ENCODE results near the gene TRIM21. TPM values are rescaled to one million over a fixed set of nuclear protein-coding genes. Genes with fewer than 3 reads are reported as not detected.
A peak's percentile ranks its signal among the peaks of the same experiment; 100 is the strongest.
"Not testable (repeated sequence)": the region's sequence is repeated elsewhere in the genome, so short reads cannot be mapped to it uniquely, and the experiment has no call there.

TRIM21 gene
- total RNA-seq (2014; rRNA removed; shearing (Covaris generic)) = 38.4 and 52.9 TPM in 2 replicates

DNA sequence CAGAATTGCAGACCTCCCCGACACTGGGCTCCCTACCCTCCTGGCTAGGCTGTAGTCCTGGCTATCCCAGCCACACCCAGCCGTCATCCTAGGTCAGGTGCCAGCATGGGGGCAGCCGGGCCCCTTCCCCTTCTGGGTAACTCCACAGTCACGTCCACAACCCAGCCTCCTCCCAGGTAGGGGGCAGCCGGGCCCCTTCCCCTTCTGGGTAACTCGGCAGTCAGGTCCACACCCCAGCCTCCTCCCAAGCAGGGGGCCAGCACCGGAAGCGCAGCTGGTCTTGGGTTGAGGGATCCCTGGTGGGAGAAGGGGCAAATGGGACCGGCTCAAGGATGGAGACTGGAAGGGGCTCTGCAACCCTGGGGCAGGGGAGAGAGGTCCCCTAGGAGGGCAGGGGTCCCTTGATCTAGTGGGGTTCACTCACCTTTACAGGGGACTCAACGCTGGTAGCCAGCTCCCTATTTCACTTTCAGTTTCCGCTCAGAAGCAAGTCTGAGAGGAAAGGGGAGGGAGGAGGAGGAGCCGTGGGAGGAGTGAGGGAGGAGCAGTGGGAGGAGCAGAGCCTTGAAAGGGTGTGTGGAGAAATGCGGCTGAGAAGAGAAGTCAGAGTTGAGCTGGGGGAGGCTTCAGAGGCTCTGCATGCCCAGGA, at the start of gene TRIM21:
Gene TRIM21, minus strand, starts transcription at position 494 of the 649 bp plus-strand sequence. CDS start 3,293 bp downstream, outside the sequence.
- DNase-seq (ENCODE audit: low read depth) = peak; percentile 90

DNA sequence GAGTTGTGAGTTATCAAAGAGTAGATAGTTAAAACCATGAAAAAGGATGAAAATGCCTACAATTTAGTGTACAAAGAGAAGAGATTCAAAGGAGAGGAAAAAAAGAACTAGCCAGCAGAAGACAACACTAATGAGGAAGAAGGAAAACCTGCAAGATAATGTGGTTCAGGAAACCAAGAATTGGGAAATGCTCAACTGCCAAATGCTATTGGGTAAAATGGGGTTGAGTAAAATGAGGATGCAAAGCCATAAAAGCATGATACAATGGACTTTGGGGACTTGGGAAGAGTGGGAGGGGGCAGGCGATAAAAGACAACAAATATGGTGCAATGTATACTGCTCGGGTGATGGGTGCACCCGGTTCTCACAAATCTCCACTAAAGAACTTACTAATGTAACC, 48.0 kb upstream of the TRIM21 start:
- DNase-seq (ENCODE audit: low read depth) = no peak

DNA sequence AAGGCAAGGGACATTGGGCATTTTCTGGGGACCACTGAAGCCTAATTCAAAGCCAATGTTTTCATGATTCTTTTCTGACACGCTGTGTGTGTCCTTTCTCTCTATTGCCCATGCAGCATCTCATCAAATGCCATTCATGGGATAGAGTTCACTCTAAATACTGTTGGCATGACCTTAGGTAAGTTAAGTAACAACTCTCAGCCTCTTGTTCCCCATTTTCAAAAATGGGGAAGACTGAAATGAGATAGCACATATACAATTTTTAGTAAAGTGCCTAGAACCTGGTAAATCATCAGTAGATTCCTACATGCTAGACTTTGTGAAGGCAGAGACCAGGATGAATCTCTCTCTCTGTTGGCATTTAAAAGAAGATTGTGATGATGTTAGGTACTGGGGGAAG, 42.9 kb upstream of the TRIM21 start:
- DNase-seq (ENCODE audit: low read depth) = no peak

DNA sequence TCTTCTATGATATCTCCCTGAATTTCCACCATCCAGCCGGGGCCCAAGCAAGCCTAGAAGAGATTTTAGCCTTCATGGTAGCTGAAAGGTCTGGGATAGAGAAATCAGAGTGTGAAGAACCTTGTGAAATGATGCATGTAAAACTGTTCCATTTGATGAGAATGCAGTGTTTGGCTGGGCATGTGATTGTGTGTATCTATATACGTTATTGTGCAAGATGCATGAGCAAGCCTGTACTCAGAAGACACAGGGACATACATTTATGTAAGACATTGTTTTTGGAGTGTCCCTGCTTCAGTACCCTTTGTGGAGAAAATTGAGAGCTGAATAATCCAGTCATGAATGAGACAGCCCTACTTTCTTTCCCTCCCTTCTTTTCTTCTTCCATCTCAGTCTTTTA, 40.4 kb upstream of the TRIM21 start:
- no peak for DNase-seq (ENCODE audit: low read depth)

DNA sequence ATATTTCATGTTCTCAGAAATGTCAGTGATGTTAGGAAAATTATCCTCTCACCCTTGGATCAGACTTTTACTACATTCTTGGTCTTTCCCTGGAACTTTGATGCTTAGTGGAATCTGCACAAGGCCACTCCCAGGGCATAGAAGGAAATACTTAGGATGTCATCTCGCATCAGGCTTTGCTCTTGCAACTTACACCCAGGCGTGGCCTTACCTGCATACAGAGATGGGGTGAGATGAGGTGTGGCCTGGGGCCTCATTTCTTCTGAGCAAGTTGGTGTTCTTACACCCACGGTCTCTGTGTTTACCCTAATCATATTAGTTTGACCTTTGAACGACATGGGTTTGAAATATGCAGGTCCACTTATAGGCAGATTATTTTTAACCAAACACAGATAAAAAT, 36.5 kb upstream of the TRIM21 start:
- DNase-seq (ENCODE audit: low read depth) = no peak

DNA sequence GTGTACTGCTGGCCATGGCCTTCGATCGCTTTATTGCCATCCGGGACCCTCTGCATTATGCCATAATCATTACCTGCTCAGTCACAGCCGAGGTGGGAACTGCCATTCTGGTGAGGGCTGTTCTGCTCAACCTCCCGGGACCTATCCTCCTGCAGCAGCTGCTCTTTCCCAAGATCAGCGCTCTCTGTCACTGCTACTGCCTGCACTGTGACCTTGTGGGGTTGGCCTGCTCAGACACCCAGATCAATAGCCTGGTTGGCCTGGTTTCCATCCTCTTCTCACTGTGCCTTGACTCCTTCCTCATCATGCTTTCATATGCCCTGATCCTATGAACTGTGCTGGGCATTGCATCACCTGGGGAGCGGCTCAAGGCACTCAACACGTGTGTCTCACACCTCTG, 24.9 kb upstream of the TRIM21 start:
- DNase-seq (ENCODE audit: low read depth) = no peak

DNA sequence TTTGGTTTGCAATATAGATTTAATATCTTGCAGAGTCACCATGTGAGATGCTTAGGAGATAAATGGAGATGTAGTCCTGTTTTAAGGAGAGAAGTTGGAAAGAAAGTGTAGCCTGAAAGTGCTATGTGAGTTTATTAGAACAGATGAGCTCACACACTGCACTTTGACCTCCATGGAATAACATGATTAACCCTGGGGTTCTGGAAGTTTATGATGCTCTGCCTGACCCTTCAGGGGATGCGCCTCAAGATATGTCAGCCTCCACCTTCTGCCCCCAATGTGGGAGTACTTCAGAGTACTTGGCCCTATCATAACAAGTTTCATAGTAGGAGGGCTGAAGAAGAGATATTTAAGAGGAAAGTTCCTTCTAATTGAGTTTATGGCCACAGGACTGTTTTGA, 23.3 kb upstream of the TRIM21 start:
- no peak for DNase-seq (ENCODE audit: low read depth)

DNA sequence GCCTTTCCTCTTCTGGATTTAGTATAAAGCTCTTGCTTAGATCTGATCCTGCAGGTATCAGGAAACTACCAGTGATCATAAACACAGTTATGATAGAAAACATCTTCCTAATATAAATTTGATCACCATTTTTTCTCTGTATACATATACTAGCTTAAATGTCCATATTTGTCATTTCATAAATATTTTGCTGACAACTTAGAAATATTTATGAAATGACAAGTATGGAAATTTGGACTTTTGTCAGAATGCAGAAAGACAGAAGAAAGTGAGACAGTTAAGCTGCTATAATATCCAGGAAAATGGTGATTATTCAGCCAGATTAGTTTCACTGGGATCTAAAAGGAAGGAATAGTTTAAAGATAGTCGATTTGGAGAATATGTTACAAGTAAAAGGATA, 22.8 kb upstream of the TRIM21 start:
- DNase-seq (ENCODE audit: low read depth) = no peak

DNA sequence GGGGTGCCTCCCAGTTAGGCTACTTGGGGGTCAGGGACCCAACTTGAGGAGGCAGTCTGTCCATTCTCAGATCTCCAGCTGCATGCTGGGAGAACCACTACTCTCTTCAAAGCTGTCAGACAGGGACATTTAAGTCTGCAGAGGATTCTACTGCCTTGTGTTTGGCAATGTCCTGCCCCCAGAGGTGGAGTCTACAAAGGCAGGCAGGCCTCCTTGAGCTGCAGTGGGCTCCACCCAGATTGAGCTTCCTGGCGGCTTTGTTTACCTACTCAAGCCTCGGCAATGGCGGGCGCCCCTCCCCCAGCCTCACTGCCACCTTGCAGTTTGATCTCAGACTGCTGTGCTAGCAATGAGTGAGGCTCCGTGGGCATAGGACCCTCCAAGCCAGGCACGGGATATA, 12.7 kb upstream of the TRIM21 start:
- DNase-seq (ENCODE audit: low read depth) = not testable (repeated sequence)

DNA sequence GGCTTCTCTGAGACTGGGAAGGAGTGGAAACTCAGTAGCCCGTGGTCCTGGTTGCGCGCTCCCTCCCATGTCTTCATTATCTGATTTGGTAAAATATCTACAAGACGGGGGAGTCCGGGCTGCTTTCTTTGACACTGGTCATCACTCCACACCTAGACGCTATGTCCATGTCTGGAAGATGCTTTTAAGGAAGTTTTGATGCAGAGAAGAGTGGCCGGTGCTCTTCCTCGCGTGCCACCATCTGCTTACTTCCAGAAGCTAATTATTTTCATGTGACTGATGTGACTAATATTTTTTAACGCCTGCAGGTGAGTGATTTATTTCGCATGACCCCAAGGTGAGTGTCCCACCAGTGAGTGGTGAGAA, 339 bp upstream of the TRIM21 start:
- DNase-seq (ENCODE audit: low read depth) = no peak

DNA sequence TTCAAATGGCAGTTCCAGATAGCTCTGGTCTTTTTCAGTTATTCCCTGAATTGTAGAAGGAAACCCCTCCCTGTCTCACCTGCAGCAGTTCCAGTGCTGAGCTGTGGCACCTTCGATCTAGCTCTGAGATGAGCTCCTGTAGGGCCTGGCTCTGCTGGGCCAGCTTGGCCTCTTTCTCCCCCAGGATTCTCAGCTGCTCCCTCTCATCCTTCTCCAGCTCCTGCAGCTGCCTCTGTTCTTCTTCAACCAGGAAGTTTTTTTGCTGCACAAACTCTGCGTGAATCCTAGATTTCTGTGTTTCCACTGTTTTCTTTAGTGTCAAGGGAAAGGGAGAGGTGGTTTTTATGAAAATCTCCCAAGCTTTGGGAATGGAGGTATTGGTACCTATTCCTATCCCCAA, 5.3 kb downstream of the TRIM21 start:
- DNase-seq (ENCODE audit: low read depth) = no peak

DNA sequence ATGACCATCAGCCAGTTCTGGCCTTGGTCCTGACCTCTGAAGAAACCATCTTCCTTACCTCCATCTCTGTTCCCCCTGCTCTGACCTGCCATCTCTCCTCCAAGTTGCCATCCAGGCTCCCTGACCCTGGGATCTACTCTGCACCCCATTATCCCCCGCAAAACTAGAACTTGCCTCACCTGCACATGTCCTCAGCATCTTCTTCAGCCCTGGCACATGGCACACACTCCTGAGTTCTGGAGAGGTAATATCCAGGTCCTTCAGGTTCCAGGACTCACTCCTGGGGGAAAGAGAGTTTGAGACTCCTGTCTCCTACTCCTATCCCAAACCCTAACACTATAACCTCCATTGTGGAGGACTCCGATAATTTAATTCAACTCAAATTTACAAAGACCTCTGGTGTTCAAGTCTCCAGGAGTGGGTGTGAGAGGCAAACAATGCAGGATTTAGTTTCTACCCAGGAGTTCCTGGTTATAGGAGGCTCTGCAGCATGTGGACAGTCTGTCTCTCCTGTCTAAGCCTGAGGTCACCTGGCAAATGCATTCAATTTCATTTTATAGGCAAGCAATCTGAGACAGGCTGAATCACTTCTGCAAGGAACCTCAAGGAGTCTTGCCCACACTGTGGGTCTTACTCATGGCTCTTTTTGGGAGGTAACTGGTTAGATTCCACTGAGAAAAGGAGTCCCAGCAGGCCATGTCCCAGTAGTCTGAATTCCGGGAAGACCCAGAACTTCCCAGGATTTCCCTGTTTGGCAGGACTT, 7.3 kb downstream of the TRIM21 start:
- DNase-seq (ENCODE audit: low read depth) = peak; percentile 42

DNA sequence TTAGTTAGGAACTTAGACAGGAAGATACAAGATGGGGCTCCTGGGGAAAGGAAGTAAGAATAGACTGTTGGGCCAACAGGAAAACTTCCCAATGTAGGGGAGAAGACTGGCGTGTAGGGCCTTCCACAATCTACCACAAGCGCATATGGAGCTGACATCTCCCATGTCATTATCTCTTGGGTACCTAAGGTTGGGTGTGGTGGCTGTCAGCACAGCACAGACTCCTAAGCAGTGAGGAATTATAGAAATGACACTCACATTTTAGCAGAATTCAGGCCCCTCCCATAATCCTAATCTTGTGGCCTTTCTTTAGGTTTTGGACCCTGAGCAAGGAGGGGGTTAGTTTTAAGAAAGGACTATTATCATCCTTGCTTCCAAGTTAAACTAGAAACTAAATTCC, 11.6 kb downstream of the TRIM21 start:
- DNase-seq (ENCODE audit: low read depth) = no peak

DNA sequence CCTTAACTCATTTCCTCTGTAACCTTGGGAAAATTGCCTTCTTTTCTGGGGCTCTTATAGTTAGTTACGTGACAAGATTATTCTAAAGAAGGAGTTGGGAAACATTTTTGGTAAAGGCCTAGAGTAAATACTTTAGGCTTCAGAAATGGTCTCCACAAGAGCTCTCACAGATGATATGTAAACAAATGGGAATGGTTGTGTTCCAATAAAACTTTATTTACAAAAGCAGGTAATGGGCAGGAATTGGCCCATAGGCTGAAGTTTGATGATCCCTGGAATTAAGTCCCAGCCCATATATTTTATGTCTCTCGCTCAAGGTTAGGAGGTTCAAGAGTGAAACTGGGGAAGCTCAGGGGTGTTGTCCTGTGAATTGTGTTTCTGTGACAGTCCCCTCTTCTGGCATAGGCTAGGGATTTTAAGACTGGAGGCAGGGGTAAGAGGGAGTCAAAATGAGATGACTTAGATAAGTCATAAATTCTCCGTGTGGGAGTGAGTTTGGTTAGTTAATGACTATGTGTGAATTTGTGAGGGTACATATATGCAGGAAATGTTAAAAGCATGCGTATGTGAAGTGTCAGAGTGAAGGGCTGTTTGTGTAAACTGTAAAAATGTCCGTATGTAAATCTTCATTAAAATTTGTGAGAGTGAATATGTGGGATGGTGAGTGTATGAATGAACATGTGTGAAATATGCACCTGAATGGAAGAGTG, 17.9 kb downstream of the TRIM21 start:
- DNase-seq (ENCODE audit: low read depth) = no peak

DNA sequence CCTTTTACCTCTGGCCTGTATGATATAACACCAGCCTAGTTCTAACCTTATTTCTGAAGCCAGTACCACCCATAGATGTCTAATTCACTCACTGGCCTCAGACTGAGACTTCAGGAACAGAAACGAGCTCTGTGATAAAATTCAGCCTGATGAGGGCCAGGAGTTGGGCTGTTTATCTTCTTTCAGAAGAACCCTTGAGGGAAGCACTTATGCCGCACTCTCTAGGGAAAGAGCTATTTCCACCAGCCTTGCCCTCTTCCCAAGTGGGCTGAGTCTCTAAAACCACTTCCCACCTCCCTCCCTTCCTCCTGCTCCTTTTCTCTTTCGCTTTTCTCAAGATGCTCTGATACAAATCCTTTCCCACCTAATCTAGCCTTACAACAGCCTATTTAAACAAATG, 23.3 kb downstream of the TRIM21 start:
- no peak for DNase-seq (ENCODE audit: low read depth)

DNA sequence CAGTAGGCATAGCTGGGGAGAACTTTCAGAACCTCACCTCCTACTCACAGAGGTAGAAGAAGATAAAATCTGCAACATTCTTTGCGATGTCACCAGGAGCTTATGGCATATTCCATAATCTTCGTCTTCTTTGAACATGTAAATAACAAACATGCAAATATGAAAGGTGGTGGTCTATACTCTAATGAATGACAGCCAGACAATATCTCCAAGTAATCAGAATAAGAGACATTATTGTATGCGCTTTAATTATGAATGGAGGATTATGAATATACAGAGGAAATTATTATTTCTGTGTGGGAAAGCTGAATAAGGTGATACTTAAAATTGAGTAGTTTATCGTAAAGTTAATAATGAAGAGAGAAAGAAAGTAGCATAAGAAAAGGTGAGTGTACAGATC, 25.2 kb downstream of the TRIM21 start, which contains the start of gene OR52B4:
Gene OR52B4, minus strand, starts transcription at position 101 of the 400 bp plus-strand sequence. Its CDS starts 91 bp downstream, at position 10.
- DNase-seq (ENCODE audit: low read depth) = no peak

DNA sequence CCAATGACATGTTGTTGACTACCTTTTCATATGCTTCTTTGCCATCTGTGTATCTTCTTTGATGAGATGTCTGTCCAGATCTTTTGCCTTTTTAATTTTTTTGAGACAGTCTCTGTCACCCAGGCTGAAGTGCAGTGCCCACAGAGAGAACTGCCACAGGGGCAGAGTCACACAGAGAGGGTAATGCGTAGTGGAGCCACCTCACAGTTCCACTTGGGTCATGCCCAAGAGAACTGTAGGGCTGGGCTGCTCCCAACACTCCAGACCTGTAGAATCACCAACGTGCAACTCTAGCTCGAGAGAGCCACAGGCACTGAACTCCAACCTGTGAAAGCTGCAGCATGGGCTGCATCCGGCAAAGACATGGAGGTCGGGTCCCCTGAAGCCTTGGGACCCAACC, 45.4 kb downstream of the TRIM21 start:
- DNase-seq (ENCODE audit: low read depth) = not testable (repeated sequence)

DNA sequence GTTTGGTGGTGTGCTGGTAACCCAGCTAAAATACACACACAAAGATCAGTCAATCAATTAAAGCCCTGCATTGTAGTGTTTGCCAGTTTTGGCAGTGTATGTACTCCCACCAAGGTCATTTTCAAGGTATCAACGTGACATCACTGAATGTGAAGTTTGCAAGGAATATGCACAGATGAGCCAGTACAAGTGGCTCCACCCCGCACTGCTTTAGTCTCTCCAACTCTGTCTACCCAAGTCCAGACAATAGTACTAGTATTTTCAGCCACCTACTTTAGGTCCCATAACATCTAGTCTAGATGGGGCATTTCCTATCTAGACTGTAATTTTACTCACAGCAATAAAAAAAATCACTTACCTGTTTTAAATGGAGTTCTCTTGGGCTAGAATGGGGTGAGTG, 48.1 kb downstream of the TRIM21 start:
- DNase-seq (ENCODE audit: low read depth) = not testable (repeated sequence)

Data from M059J (cell line).